Lower leg skin (tissue), 4 donors: ENCODE results near the gene AFF1. TPM values are rescaled to one million over a fixed set of nuclear protein-coding genes. Genes with fewer than 3 reads are reported as not detected.

Source experiments
- DNase-seq, 2 donors: peaks; one replicate each; pipeline ENCODE4 v3.0.0-alpha.2; 2019; ENCODE audit warnings: low spot score in 2 of 2
- H3K4me3 ChIP-seq: fragments of 200-600 bp; sonication (generic); 2 replicates; pipeline ENCODE4 v1.5.1; 2017; ENCODE audit warnings: mild to moderate bottlenecking, low read depth; ENCODE audit not compliant: poor library complexity, severe bottlenecking
- CTCF ChIP-seq, 3 donors: fragments of 450-650 bp; IDR thresholded peaks; one replicate each; pipeline ENCODE4 v1.5.1; 2016; ENCODE audit warnings: antibody characterized with exemption in 3 of 3, mild to moderate bottlenecking in 3 of 3, moderate library complexity in 2 of 3
- POLR2A ChIP-seq, 2 donors: fragments of 450-650 bp; IDR thresholded peaks; one replicate each; pipeline ENCODE4 v1.6.1; 2016 to 2017; ENCODE audit warnings: antibody characterized with exemption in 2 of 2, mild to moderate bottlenecking in 1 of 2, moderate library complexity in 1 of 2
- WGBS, 2 donors: methylation state at CpG; one replicate each; pipeline ENCODE4 v1.1.5; 2018; 5-methylcytosine and 5-hydroxymethylcytosine counted together
- intact Hi-C: fragments of 100-400 bp; cut with DNase I; formaldehyde crosslinking; loops from one replicate; pipeline ENCODE4 v1.15.0; 2023; ENCODE audit warnings: low total_unique reads
- total RNA-seq, 4 donors: library from RNA; depleted of rRNA; stranded (reverse); fragments of >200 nt; gene quantifications; one replicate each; pipeline ENCODE4 v1.1.0, GENCODE V29; 2016

AFF1 gene
- total RNA-seq, 4 donors from 2014 or later: 58.1 to 107 (median 71.2) TPM

GRCh38 chr4:87185146-87185870, 250.5 kb downstream of the AFF1 start:
- intact Hi-C loops: no loop called here
- no peak for TF ChIP-seq POLR2A (IDR thresholded peaks at IDR 0.05)
- no peak for TF ChIP-seq CTCF (IDR thresholded peaks at IDR 0.05)
- no peak for DNase-seq
- WGBS, 2 donors: 88 to 93% methylated on average over 5 of the region's 5 CpGs
- H3K4me3 ChIP-seq: no peak overlapping the region

- no peak for TF ChIP-seq POLR2A (IDR thresholded peaks at IDR 0.05)
- TF ChIP-seq CTCF (IDR thresholded peaks at IDR 0.05): no peak
- intact Hi-C loops: no loop called here
- WGBS, 2 donors: 55 to 58% methylated on average over 2 of the region's 2 CpGs
- H3K4me3 ChIP-seq: no peak overlapping the region
- DNase-seq: no peak
Observed at GRCh38 chr4:87188048-87188447, 253.2 kb downstream of the AFF1 start.

- WGBS, 2 donors: 93 to 94% methylated on average over 7 of the region's 7 CpGs
- no peak overlapping the region for H3K4me3 ChIP-seq
- DNase-seq: no peak
- intact Hi-C loops: no loop called here
- TF ChIP-seq POLR2A (IDR thresholded peaks at IDR 0.05) (no peak), CTCF (IDR thresholded peaks at IDR 0.05) (no peak)
Observed at GRCh38 chr4:87188932-87189331, 254.1 kb downstream of the AFF1 start.

Other genes with a start within 250 kb of the AFF1 start
- 100 to 1,000 TPM in 2 of 4 donors, 10 to 100 TPM in 2; 70.0 to 159 (median 99.3) TPM for gene SLC10A6, start 85.6 kb upstream of the AFF1 start, total RNA-seq
- gene C4orf36, start 42.6 kb upstream of the AFF1 start, total RNA-seq: 1 to 10 TPM in 3 of 4 donors, not detected in 1; 2.8 to 4.7 (median 3.4) TPM